ENCODE data around the gene SRRT. TPM values are rescaled to one million over a fixed set of nuclear protein-coding genes. Genes with fewer than 3 reads are reported as not detected.

Gene SRRT
- total RNA-seq, 4 donors from 2014 or later, result 44.9 to 87.3 (median 60.9) TPM

GRCh38 chr7:100882201-100882600 is 7.3 kb downstream of the SRRT start:
- no peak for ATAC-seq (ENCODE audit: low FRiP score)
- TF ChIP-seq CTCF (IDR thresholded peaks at IDR 0.05), result no peak
- DNase-seq (ENCODE audit: low spot score), result no peak

GRCh38 chr7:100882785-100883526 is 8.1 kb downstream of the SRRT start:
- no peak for DNase-seq (ENCODE audit: low spot score)
- ATAC-seq (ENCODE audit: low FRiP score), result no peak
- no peak for TF ChIP-seq CTCF (IDR thresholded peaks at IDR 0.05)

- no peak for ATAC-seq (ENCODE audit: low FRiP score)
- no peak for TF ChIP-seq CTCF (IDR thresholded peaks at IDR 0.05)
- no peak for DNase-seq (ENCODE audit: low spot score)
These were observed 10.0 kb downstream of the SRRT start for GRCh38 chr7:100884736-100885439.

- ATAC-seq (ENCODE audit: low FRiP score), result no peak
- no peak for TF ChIP-seq CTCF (IDR thresholded peaks at IDR 0.05)
- DNase-seq (ENCODE audit: low spot score), result no peak
These were observed 10.7 kb downstream of the SRRT start for GRCh38 chr7:100885440-100886141.

GRCh38 chr7:100886142-100886935 is 11.4 kb downstream of the SRRT start:
- no peak for DNase-seq (ENCODE audit: low spot score)
- ATAC-seq (ENCODE audit: low FRiP score), result no peak
- TF ChIP-seq CTCF (IDR thresholded peaks at IDR 0.05), result no peak

GRCh38 chr7:100886936-100887515 is 12.1 kb downstream of the SRRT start:
- ATAC-seq (ENCODE audit: low FRiP score), result no peak
- DNase-seq (ENCODE audit: low spot score), result no peak
- no peak for TF ChIP-seq CTCF (IDR thresholded peaks at IDR 0.05)

Data from omental fat pad (tissue), 4 donors.